Renal cortex interstitium (tissue), 3 donors: ENCODE data around the gene ABLIM3. TPM values are rescaled to one million over a fixed set of nuclear protein-coding genes. Genes with fewer than 3 reads are reported as not detected.

ENCODE experiments used
- polyA plus RNA-seq, 3 donors: library from polyadenylated mRNA; unstranded; fragments of 120-200 nt; gene quantifications; one replicate each; pipeline ENCODE4 v1.2.1, GENCODE V29; 2013; ENCODE audit not compliant: insufficient read length in 3 of 3

The ABLIM3 gene
- polyA plus RNA-seq, 3 donors: 0.91 to 1.3 (median 1.3) TPM

Other genes starting within 250 kb of the ABLIM3 start
- gene SH3TC2, start 78.4 kb upstream of the ABLIM3 start, polyA plus RNA-seq: under 1 TPM; 0.23 to 0.95 (median 0.81) TPM
- 10 to 100 TPM; 18.8 to 23.2 (median 20.9) TPM for gene AFAP1L1, start 130.4 kb downstream of the ABLIM3 start, polyA plus RNA-seq
- 10 to 100 TPM; 16.5 to 19.8 (median 18.7) TPM for gene GRPEL2, start 204.0 kb downstream of the ABLIM3 start, polyA plus RNA-seq
- gene PCYOX1L, start 216.6 kb downstream of the ABLIM3 start, polyA plus RNA-seq: 10 to 100 TPM; 16.7 to 18.8 (median 18.8) TPM
- 1 to 10 TPM in 2 of 3 donors, under 1 TPM in 1; 0.62 to 1.4 (median 1.0) TPM for gene IL17B, start 237.8 kb downstream of the ABLIM3 start, polyA plus RNA-seq